HL-60 (cell line): ENCODE results near the gene MAD1L1.

ENCODE experiments used
- DNase-seq, 2 experiments: peaks; one replicate each; pipeline ENCODE4 v3.0.0-alpha.2; 2010 to 2020; ENCODE audit warnings: low read depth in 1 of 2, low spot score in 1 of 2
- H3K27ac ChIP-seq: fragments of 250-450 bp; sonication (Bioruptor Pico); replicated peaks from 2 replicates; pipeline ENCODE4 v1.5.1; 2020; ENCODE audit warnings: mild to moderate bottlenecking, moderate library complexity
- H3K27me3 ChIP-seq: fragments of 250-450 bp; sonication (Bioruptor Pico); 2 replicates; pipeline ENCODE4 v1.5.1; 2021; ENCODE audit warnings: mild to moderate bottlenecking, moderate library complexity; ENCODE audit not compliant: insufficient read depth, poor library complexity, severe bottlenecking
- H3K4me3 ChIP-seq: replicated peaks from 2 replicates; pipeline ENCODE4 v1.5.1; 2011; ENCODE audit warnings: mild to moderate bottlenecking, control low read depth, low read length; ENCODE audit not compliant: insufficient read depth
- CTCF ChIP-seq: IDR thresholded peaks from one replicate; pipeline ENCODE4 v1.5.1; 2011; ENCODE audit warnings: low read length, control low read depth, inconsistent platforms; ENCODE audit not compliant: insufficient read depth
- GABPA ChIP-seq: IDR thresholded peaks from 2 replicates; pipeline ENCODE4 v1.6.1; 2012; ENCODE audit warnings: low read depth
- POLR2AphosphoS5 ChIP-seq: IDR thresholded peaks from 2 replicates; pipeline ENCODE4 v1.6.1; 2012; ENCODE audit warnings: low read depth
- SPI1 ChIP-seq: IDR thresholded peaks from 2 replicates; pipeline ENCODE4 v1.6.1; 2012; ENCODE audit warnings: low read depth, mild to moderate bottlenecking, borderline replicate concordance
- TF ChIP-seq, protein P1 (sequence below): IDR thresholded peaks from 2 replicates; pipeline ENCODE4 v1.6.1; 2012; ENCODE audit warnings: low read depth; ENCODE audit not compliant: insufficient replicate concordance

Gene MAD1L1

GRCh38 chr7:2166625-2167280, 66.0 kb downstream of the MAD1L1 start:
- no peak overlapping the region for H3K27ac ChIP-seq
- TF ChIP-seq GABPA (no peak), CTCF (no peak), SPI1 (no peak), POLR2AphosphoS5 (no peak)
- TF ChIP-seq, protein P1, sequence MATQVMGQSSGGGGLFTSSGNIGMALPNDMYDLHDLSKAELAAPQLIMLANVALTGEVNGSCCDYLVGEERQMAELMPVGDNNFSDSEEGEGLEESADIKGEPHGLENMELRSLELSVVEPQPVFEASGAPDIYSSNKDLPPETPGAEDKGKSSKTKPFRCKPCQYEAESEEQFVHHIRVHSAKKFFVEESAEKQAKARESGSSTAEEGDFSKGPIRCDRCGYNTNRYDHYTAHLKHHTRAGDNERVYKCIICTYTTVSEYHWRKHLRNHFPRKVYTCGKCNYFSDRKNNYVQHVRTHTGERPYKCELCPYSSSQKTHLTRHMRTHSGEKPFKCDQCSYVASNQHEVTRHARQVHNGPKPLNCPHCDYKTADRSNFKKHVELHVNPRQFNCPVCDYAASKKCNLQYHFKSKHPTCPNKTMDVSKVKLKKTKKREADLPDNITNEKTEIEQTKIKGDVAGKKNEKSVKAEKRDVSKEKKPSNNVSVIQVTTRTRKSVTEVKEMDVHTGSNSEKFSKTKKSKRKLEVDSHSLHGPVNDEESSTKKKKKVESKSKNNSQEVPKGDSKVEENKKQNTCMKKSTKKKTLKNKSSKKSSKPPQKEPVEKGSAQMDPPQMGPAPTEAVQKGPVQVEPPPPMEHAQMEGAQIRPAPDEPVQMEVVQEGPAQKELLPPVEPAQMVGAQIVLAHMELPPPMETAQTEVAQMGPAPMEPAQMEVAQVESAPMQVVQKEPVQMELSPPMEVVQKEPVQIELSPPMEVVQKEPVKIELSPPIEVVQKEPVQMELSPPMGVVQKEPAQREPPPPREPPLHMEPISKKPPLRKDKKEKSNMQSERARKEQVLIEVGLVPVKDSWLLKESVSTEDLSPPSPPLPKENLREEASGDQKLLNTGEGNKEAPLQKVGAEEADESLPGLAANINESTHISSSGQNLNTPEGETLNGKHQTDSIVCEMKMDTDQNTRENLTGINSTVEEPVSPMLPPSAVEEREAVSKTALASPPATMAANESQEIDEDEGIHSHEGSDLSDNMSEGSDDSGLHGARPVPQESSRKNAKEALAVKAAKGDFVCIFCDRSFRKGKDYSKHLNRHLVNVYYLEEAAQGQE = no peak
- no peak overlapping the region for H3K4me3 ChIP-seq
- DNase-seq = no peak
- no peaks in the 10 kb centered on the region for H3K27me3 ChIP-seq

DNA sequence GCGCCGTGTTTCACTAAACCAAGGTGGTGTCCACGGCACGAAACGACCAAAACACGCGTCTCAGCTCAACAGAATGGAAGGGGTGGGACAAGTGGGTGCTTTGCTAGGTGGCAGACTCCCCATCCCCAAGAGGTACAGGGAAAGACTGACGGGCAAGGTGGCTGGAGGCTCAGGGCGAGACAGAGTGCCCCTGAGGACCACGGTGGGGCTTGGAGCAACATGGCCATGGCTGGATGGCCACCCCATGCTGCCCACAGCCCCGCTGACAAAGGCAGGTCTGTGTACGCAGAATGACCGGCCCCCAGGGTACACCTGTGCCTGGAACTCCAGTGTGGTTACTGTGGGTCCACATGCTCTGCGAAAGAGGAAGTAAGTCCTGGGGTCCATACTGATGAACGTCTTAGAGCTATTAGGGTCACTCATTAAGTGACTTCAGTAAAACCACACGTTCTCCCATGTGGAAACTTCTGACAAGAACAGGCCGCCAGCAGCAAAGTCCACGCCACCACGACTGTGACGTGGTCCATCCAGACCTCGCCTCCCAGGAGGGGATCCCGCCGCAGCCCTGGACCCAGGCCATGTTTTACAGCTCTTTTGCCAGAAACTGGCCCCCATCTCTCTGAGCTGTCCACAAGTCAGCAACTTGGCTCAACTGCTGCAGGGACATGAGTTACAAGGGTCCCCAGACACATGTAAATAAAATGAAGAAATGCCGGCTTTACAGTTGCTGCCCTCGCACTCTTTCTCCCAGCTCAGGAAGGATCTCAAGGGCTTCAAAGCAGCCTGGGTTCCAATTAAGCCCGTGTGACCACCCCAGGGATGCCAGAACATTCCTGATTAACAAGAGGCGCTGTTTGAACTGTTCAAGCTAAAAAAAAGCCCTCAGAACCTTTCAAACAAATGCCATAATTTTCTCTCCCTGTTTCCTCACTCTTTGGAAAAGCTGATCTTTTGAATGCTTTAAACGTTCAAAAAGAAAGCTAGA, 66.8 kb downstream of the MAD1L1 start:
- TF ChIP-seq POLR2AphosphoS5 (no peak), CTCF (no peak), SPI1 (no peak), GABPA (no peak)
- TF ChIP-seq, protein P1 = no peak

GRCh38 chr7:2165239-2165609, 67.5 kb downstream of the MAD1L1 start:
- H3K4me3 ChIP-seq = no peak overlapping the region
- no peak overlapping the region for H3K27ac ChIP-seq
- no peak for DNase-seq
- H3K27me3 ChIP-seq = no peaks in the 10 kb centered on the region
- TF ChIP-seq, protein P1 = no peak
- TF ChIP-seq GABPA (no peak), CTCF (no peak), POLR2AphosphoS5 (no peak), SPI1 (no peak)

More for the DNA sequence above, 66.8 kb downstream of the MAD1L1 start:
- DNase-seq = peak in 1 of 2 experiments; percentile 7
- Histone ChIP-seq H3K4me3 (no peak overlapping the region), H3K27ac (no peak overlapping the region), H3K27me3 (no peaks in the 10 kb centered on the region)
